Measurements from ENCODE around the gene AQP3. TPM values are rescaled to one million over a fixed set of nuclear protein-coding genes. Genes with fewer than 3 reads are reported as not detected.
A peak's percentile ranks its signal among the peaks of the same experiment; 100 is the strongest.

AQP3 gene
- total RNA-seq, 1 donor from 2014 or later: 1.6 TPM

DNA sequence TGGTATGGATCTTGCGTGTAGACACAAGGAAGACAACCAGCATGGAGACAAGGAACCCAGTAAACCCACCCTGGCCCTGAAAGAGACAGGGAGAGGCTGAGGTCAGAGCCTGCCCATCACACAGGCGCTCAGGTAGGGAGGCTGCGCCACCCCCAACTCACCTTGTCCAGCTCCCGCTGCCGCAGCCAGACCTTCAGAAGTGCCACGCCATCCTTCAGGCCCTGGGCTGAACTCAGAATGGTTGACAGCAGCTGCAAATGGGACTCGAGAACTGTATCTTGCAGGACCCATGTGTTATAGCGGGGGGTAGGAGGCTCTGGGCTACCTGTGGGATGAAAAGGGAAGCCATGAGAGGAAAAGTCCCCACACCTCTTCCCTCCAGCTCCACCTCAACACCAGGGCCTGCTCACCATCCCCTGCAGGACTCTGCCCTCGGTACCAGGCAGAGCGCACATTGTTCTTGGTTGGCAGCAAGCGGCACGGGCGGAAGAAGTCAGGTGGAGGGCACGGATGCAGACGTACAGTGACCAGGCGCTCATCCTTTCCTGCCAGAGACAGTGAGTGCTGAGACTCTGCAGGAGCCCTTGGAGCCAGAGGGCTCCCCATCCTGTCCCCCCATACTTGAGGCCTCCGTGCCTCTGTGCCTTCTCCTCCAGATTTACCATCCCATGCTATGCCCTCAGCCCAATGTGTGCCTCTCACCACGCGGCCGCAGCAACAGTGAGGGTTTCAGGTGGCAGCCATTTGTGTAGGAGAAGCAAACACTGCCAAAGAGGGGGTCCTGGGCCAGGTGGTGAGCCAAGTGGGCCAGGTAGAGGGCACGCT lies 21.6 kb upstream of the AQP3 start:
- TF ChIP-seq, protein P1, sequence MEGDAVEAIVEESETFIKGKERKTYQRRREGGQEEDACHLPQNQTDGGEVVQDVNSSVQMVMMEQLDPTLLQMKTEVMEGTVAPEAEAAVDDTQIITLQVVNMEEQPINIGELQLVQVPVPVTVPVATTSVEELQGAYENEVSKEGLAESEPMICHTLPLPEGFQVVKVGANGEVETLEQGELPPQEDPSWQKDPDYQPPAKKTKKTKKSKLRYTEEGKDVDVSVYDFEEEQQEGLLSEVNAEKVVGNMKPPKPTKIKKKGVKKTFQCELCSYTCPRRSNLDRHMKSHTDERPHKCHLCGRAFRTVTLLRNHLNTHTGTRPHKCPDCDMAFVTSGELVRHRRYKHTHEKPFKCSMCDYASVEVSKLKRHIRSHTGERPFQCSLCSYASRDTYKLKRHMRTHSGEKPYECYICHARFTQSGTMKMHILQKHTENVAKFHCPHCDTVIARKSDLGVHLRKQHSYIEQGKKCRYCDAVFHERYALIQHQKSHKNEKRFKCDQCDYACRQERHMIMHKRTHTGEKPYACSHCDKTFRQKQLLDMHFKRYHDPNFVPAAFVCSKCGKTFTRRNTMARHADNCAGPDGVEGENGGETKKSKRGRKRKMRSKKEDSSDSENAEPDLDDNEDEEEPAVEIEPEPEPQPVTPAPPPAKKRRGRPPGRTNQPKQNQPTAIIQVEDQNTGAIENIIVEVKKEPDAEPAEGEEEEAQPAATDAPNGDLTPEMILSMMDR (IDR thresholded peaks at IDR 0.05): no peak
- no peaks in the 10 kb centered on the region for H3K27me3 Mint-ChIP-seq
- H3K36me3 Mint-ChIP-seq (ENCODE audit: low read depth): peaks cover 86% of the 10 kb centered on the region
- H3K4me1 Mint-ChIP-seq: peaks cover 26% of the 10 kb centered on the region
- no peaks in the 10 kb centered on the region for H3K9me3 Mint-ChIP-seq
- no peak overlapping the region for H3K4me3 Mint-ChIP-seq
- intact Hi-C loops (cut with micrococcal nuclease): no loop called here
- ChIA-PET CTCF (interaction anchor here (0.8 kb wide), 1 partner anchor 65 kb away, joined by 3 read pairs; no protein-coding TSS in a partner anchor), POLR2A (no interaction called here)
- DNase-seq (no peak), ATAC-seq (ENCODE audit: low read depth) (no peak)
- no peak overlapping the region for H3K27ac Mint-ChIP-seq

DNA sequence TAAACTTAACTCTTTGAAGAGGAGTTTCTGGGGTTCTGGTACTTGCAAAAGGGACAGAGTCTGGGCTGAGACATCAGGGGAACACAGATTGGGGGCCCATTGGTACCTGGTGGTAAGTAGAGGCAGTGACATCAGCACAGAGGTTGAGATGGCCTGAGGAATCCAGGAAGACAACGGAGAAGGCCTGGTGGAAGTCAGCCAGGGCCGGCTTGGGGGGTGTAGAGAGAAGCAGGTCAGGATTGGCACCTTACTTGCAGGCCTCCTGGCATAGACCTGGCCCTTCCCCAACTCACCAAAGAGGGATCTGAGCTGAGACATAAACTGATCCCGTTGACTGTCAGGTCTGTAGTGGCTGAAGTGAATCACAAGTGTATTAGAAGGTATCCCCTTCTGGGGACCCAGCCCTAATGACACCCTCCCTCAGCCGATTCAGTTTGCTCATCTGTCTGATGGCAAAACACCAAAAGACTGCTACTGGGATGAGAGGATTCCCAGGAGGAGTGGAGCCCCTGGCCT lies 20.9 kb upstream of the AQP3 start:
- intact Hi-C loops (cut with micrococcal nuclease): no loop called here
- DNase-seq: no peak
- Mint-ChIP-seq H3K4me1 (peaks cover 19% of the 10 kb centered on the region), H3K4me3 (no peak overlapping the region), H3K36me3 (ENCODE audit: low read depth) (peaks cover 87% of the 10 kb centered on the region), H3K27me3 (no peaks in the 10 kb centered on the region), H3K27ac (no peak overlapping the region), H3K9me3 (no peaks in the 10 kb centered on the region)
- TF ChIP-seq, protein P1 (IDR thresholded peaks at IDR 0.05): no peak
- CTCF ChIA-PET: interaction anchor here (0.8 to 2.5 kb wide), 2 partner anchors 64 to 93 kb away, joined by 3 to 14 read pairs; no protein-coding TSS in a partner anchor
- POLR2A ChIA-PET: no interaction called here
- no peak for ATAC-seq (ENCODE audit: low read depth)

DNA sequence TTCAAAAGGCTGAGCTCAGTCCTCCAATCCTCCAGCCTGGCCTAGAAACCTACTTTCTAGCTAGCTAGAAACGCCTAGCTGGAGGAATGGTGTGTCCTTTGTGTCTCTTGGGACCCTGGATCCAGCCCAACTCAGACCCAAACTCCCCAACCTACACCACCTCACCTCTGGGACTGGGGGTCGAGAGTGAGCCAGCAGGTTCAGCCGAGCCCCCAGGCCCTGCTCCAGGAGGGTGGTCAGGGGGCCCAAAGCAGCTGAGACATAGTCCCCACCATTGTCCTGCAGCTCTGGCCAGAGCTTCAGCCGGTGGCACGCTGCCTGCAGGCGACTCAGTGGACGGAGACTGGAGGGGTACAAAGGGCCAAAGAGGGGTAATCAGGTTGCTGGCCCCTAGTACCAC lies 20.1 kb upstream of the AQP3 start:
- peaks cover 94% of the 10 kb centered on the region for H3K36me3 Mint-ChIP-seq (ENCODE audit: low read depth)
- no peak overlapping the region for H3K4me3 Mint-ChIP-seq
- TF ChIP-seq, protein P1 (IDR thresholded peaks at IDR 0.05): no peak
- DNase-seq (no peak), ATAC-seq (ENCODE audit: low read depth) (no peak)
- peaks cover 13% of the 10 kb centered on the region for H3K4me1 Mint-ChIP-seq
- H3K27ac Mint-ChIP-seq: no peak overlapping the region
- CTCF ChIA-PET: interaction anchor here (0.9 to 2.5 kb wide), 9 partner anchors 8 to 444 kb away, joined by 3 to 17 read pairs (median 4); no protein-coding TSS in a partner anchor
- POLR2A ChIA-PET: interaction anchor here (1.3 kb wide), 1 partner anchor 178 kb away, joined by 5 read pairs; the partner anchor contains the start of gene NFX1
- H3K9me3 Mint-ChIP-seq: no peaks in the 10 kb centered on the region
- H3K27me3 Mint-ChIP-seq: no peaks in the 10 kb centered on the region
- intact Hi-C loops (cut with micrococcal nuclease): no loop called here

DNA sequence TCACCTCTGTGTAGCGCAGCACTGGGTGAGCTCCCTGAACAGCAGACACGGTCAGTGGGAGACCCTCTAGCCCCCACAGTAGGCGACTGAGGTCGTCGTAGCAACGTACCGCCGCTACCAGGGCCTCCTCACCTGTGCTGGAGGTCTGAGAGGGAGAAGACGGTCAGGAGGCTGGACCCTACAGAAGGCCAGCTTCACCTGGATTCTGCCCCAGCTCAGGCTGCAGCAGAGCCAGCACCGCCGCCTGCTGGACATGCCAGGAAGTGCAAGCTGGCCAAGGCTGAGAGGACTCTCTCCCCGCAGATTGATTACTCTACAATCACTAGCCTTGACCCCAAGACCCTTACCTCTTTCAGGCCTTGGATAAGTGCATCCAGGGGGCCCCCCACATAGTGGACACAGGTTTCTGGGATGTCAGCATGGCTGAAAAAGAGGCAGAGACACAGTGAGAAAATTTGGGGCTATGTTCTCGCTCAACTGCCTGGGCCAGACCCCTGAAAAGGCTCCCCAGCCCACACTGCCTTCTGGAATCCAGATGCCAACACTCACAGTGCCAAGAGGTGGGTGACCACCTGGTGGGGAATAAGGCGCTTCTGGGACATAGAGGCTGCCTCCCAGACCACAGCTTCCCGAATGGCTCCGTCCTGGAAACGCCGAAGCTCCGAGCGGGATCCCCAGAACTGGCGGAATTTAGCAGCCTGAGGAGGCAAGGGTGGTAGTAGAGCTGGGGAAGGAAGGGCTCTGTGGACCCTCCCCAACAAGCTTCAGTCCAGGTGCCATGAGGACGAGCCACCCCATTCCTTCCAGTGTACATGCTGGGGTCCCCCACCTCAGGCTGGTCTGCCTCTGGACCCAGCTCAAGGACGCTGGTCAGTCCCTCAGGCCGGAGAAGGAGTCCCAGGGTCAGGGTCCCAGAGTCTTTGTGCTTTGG lies 19.4 kb upstream of the AQP3 start:
- ATAC-seq (ENCODE audit: low read depth): peak; percentile 83
- peaks cover 6% of the 10 kb centered on the region for H3K4me1 Mint-ChIP-seq
- POLR2A ChIA-PET: interaction anchor here (1.3 kb wide), 1 partner anchor 177 kb away, joined by 5 read pairs; the partner anchor contains the start of gene NFX1
- H3K9me3 Mint-ChIP-seq: no peaks in the 10 kb centered on the region
- DNase-seq: peak; percentile 61
- no peak overlapping the region for H3K27ac Mint-ChIP-seq
- CTCF ChIA-PET: interaction anchor here (0.7 to 2.5 kb wide), 12 partner anchors 9 to 443 kb away, joined by 3 to 17 read pairs (median 4); partner anchors contain the start of gene AQP3
- peaks cover 98% of the 10 kb centered on the region for H3K36me3 Mint-ChIP-seq (ENCODE audit: low read depth)
- TF ChIP-seq, protein P1 (IDR thresholded peaks at IDR 0.05): peak; percentile 48
- intact Hi-C loops (cut with micrococcal nuclease): loop anchor here (1.0 kb wide), 3 partner anchors 64 to 180 kb away; no protein-coding TSS in a partner anchor
- H3K4me3 Mint-ChIP-seq: no peak overlapping the region
- no peaks in the 10 kb centered on the region for H3K27me3 Mint-ChIP-seq

All from activated B cell treated with CpG ODN at 0.5 μM for 24 hours (primary cell).